ENCODE data around the gene ARHGEF12. TPM values are rescaled to one million over a fixed set of nuclear protein-coding genes. Genes with fewer than 3 reads are reported as not detected.

The ARHGEF12 gene
- polyA plus RNA-seq, 1 donor (not counting 4 experiments of a cell fraction or from before 2014, with no cell fraction given), result 28.8 TPM

DNA sequence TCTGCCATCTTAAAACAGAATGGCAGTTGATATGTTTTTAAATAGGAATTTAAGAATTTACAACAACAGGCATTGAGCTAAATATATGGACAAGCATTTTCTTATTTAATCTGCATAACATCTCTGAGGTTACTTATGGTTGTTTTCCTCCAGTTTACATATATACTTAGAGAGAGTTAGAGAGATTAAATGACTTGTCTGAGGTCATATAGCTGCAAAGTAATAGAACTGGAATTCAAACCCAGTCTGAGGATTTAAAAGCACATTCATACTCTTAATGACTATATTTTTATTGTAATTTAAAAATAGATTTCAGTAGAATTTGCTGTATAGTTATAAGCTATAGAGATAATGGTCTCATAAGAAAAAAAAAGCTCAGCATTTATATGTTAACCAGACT is 93.9 kb downstream of the ARHGEF12 start:
- H3K36me3 ChIP-seq (ENCODE audit: control insufficient read depth in 2 of 2, extremely low read depth in 1 of 2, insufficient read depth in 2 of 2, low read length in 2 of 2), result peaks cover under 1 to 2% of the 10 kb centered on the region in 2 experiments
- H3K9me1 ChIP-seq (ENCODE audit: control insufficient read depth, extremely low read depth, insufficient read depth, low read length), result no peaks in the 10 kb centered on the region
- no peak overlapping the region for H3K4me2 ChIP-seq (ENCODE audit: control insufficient read depth, extremely low read depth, insufficient read depth, low read depth, low read length)
- no peak overlapping the region for H3K27ac ChIP-seq (ENCODE audit: control insufficient read depth, insufficient read depth, low read length)
- H3K9ac ChIP-seq (ENCODE audit: control insufficient read depth, extremely low read depth, insufficient read depth, low read length), result no peak overlapping the region
- DNase-seq (ENCODE audit: low read depth, low spot score) (no peak), FAIRE-seq (no peak)
- peaks cover 16% of the 10 kb centered on the region for H3K4me1 ChIP-seq (ENCODE audit: control insufficient read depth, extremely low read depth, insufficient read depth, low read length)
- H4K20me1 ChIP-seq (ENCODE audit: control insufficient read depth, extremely low read depth, insufficient read depth, low read length), result no peaks in the 10 kb centered on the region
- TF ChIP-seq, protein P1, sequence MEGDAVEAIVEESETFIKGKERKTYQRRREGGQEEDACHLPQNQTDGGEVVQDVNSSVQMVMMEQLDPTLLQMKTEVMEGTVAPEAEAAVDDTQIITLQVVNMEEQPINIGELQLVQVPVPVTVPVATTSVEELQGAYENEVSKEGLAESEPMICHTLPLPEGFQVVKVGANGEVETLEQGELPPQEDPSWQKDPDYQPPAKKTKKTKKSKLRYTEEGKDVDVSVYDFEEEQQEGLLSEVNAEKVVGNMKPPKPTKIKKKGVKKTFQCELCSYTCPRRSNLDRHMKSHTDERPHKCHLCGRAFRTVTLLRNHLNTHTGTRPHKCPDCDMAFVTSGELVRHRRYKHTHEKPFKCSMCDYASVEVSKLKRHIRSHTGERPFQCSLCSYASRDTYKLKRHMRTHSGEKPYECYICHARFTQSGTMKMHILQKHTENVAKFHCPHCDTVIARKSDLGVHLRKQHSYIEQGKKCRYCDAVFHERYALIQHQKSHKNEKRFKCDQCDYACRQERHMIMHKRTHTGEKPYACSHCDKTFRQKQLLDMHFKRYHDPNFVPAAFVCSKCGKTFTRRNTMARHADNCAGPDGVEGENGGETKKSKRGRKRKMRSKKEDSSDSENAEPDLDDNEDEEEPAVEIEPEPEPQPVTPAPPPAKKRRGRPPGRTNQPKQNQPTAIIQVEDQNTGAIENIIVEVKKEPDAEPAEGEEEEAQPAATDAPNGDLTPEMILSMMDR (optimal IDR thresholded peaks at IDR 0.05 in 1 of 3, IDR thresholded peaks at IDR 0.05 in 1 of 3, conservative IDR thresholded peaks at IDR 0.05 in 1 of 3; ENCODE audit: extremely low read depth in 1 of 3, insufficient read depth in 2 of 3, low read length in 3 of 3), result no peak
- no peak for TF ChIP-seq EZH2 (IDR thresholded peaks at IDR 0.05; ENCODE audit: low read length)
- H2AFZ ChIP-seq (ENCODE audit: control insufficient read depth, low read length), result no peak overlapping the region
- dilution Hi-C loops (cut with MboI; ENCODE audit: extremely low pct_ligation_motif_present, low sequenced_read_pairs), result no loop called here
- H3K27me3 ChIP-seq (ENCODE audit: control insufficient read depth, extremely low read depth, insufficient read depth, low read length), result no peaks in the 10 kb centered on the region
- no peaks in the 10 kb centered on the region for H3K9me3 ChIP-seq (ENCODE audit: control insufficient read depth, low read depth, low read length)
- H3K79me2 ChIP-seq (ENCODE audit: control insufficient read depth, insufficient read depth, low read length), result no peaks in the 10 kb centered on the region
- no peak overlapping the region for H3K4me3 ChIP-seq (ENCODE audit: control insufficient read depth in 2 of 3, extremely low read depth in 1 of 3, insufficient read depth in 2 of 3, low read depth in 1 of 3, low read length in 3 of 3)

DNA sequence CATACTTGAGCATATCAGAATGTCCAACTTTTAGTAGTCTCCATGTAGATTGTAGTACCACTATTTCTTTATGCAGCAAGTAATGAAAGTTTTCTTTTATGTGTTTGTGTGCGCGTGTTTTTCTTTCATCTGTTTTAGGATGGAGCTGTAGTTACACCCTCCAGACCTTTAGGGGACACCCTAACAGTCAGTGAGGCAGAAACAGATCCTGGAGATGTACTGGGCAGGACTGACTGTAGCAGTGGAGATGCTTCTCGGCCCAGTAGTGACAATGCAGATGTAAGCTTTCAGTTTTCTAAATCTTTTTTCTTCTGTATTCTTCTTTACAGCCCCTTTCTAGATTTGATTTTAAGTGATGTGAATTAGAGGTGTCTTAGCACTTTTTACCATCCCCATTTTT is 95.4 kb downstream of the ARHGEF12 start:
- Histone ChIP-seq H3K79me2 (ENCODE audit: control insufficient read depth, insufficient read depth, low read length) (no peaks in the 10 kb centered on the region), H3K27me3 (ENCODE audit: control insufficient read depth, extremely low read depth, insufficient read depth, low read length) (no peaks in the 10 kb centered on the region), H3K27ac (ENCODE audit: control insufficient read depth, insufficient read depth, low read length) (peak overlapping the region; percentile 56), H3K9me3 (ENCODE audit: control insufficient read depth, low read depth, low read length) (no peaks in the 10 kb centered on the region), H3K9me1 (ENCODE audit: control insufficient read depth, extremely low read depth, insufficient read depth, low read length) (no peaks in the 10 kb centered on the region), H4K20me1 (ENCODE audit: control insufficient read depth, extremely low read depth, insufficient read depth, low read length) (no peaks in the 10 kb centered on the region), H3K4me1 (ENCODE audit: control insufficient read depth, extremely low read depth, insufficient read depth, low read length) (peaks cover 16% of the 10 kb centered on the region), H2AFZ (ENCODE audit: control insufficient read depth, low read length) (peak overlapping the region; percentile 21), H3K9ac (ENCODE audit: control insufficient read depth, extremely low read depth, insufficient read depth, low read length) (peak overlapping the region; percentile 35), H3K4me2 (ENCODE audit: control insufficient read depth, extremely low read depth, insufficient read depth, low read depth, low read length) (peak overlapping the region; percentile 52), H3K4me3 (ENCODE audit: control insufficient read depth in 2 of 3, extremely low read depth in 1 of 3, insufficient read depth in 2 of 3, low read depth in 1 of 3, low read length in 3 of 3) (peak overlapping the region in 1 of 3 experiments; percentile 1), H3K36me3 (ENCODE audit: control insufficient read depth in 2 of 2, extremely low read depth in 1 of 2, insufficient read depth in 2 of 2, low read length in 2 of 2) (peaks cover 0 to 2% of the 10 kb centered on the region in 2 experiments)
- no peak for DNase-seq (ENCODE audit: low read depth, low spot score)
- TF ChIP-seq EZH2 (IDR thresholded peaks at IDR 0.05; ENCODE audit: low read length), result no peak
- TF ChIP-seq, protein P1 (optimal IDR thresholded peaks at IDR 0.05 in 1 of 3, IDR thresholded peaks at IDR 0.05 in 1 of 3, conservative IDR thresholded peaks at IDR 0.05 in 1 of 3; ENCODE audit: extremely low read depth in 1 of 3, insufficient read depth in 2 of 3, low read length in 3 of 3), result peak; percentile 16 to 52 (median 46)
- dilution Hi-C loops (cut with MboI; ENCODE audit: extremely low pct_ligation_motif_present, low sequenced_read_pairs), result no loop called here
- peak; percentile 48 for FAIRE-seq
